HG03460 (cell line): ENCODE measurements around the gene NUP42.
"Not testable (repeated sequence)": the region's sequence is repeated elsewhere in the genome, so short reads cannot be mapped to it uniquely, and the experiment has no call there.

Experiments
- ATAC-seq: cut with Tn5 transposase; IDR thresholded peaks from one replicate; pipeline ENCODE4 v1.9.1; 2021; ENCODE audit not compliant: unreplicated experiment

NUP42 gene

GRCh38 chr7:23181684-23182553 is at the start of gene NUP42:
TSS of gene NUP42 (plus strand) at chr7:23182048. CDS start at chr7:23182086, 38 bp downstream.
- peak; percentile 93 for ATAC-seq

GRCh38 chr7:23133797-23134196 is 48.1 kb upstream of the NUP42 start:
- no peak for ATAC-seq

GRCh38 chr7:23135755-23136154 is 46.1 kb upstream of the NUP42 start:
- no peak for ATAC-seq

- no peak for ATAC-seq
These were observed 45.6 kb upstream of the NUP42 start for GRCh38 chr7:23136216-23136615.

GRCh38 chr7:23157679-23158078 is 24.2 kb upstream of the NUP42 start:
- ATAC-seq = no peak

GRCh38 chr7:23158546-23158945 is 23.3 kb upstream of the NUP42 start:
- ATAC-seq = no peak

- ATAC-seq = no peak
These were observed 20.4 kb upstream of the NUP42 start for GRCh38 chr7:23161482-23161881.

- ATAC-seq = no peak
These were observed 17.0 kb upstream of the NUP42 start for GRCh38 chr7:23164846-23165245.

GRCh38 chr7:23165316-23165715 is 16.5 kb upstream of the NUP42 start:
- no peak for ATAC-seq

GRCh38 chr7:23167691-23168090 is 14.2 kb upstream of the NUP42 start:
- no peak for ATAC-seq

- ATAC-seq = no peak
These were observed 13.6 kb upstream of the NUP42 start for GRCh38 chr7:23168111-23168885.

GRCh38 chr7:23175938-23176337 is 5.9 kb upstream of the NUP42 start:
- no peak for ATAC-seq

- no peak for ATAC-seq
These were observed 1.6 kb downstream of the NUP42 start for GRCh38 chr7:23183279-23184012.

- ATAC-seq = no peak
These were observed 2.4 kb downstream of the NUP42 start for GRCh38 chr7:23184291-23184690.

- ATAC-seq = no peak
These were observed 3.0 kb downstream of the NUP42 start for GRCh38 chr7:23184709-23185359.

GRCh38 chr7:23185980-23186379 is 4.1 kb downstream of the NUP42 start:
- ATAC-seq = no peak

- ATAC-seq = no peak
These were observed 9.2 kb downstream of the NUP42 start for GRCh38 chr7:23191022-23191421.

- not testable (repeated sequence) for ATAC-seq
These were observed 11.9 kb downstream of the NUP42 start for GRCh38 chr7:23193650-23194227.

- no peak for ATAC-seq
These were observed 14.5 kb downstream of the NUP42 start for GRCh38 chr7:23196306-23196705.

GRCh38 chr7:23197745-23198144 is 15.9 kb downstream of the NUP42 start:
- ATAC-seq = not testable (repeated sequence)

GRCh38 chr7:23200331-23200730 is 18.5 kb downstream of the NUP42 start:
- no peak for ATAC-seq
